NT2/D1 (cell line): ENCODE results near the gene FAM120AOS.

Experiments
- DNase-seq: peaks from one replicate; pipeline ENCODE4 v3.0.0-alpha.2; 2011; ENCODE audit warnings: low read depth, low spot score
- H3K27me3 ChIP-seq: 2 replicates; pipeline ENCODE4 v1.6.0; 2011; ENCODE audit warnings: mild to moderate bottlenecking; ENCODE audit not compliant: insufficient read length, insufficient read depth
- H3K36me3 ChIP-seq: 2 replicates; pipeline ENCODE4 v1.6.1; 2011; ENCODE audit warnings: mild to moderate bottlenecking, low read length, mixed read lengths; ENCODE audit not compliant: insufficient read depth, insufficient read length
- H3K4me1 ChIP-seq: 2 replicates; pipeline ENCODE4 v1.5.1; 2011; ENCODE audit not compliant: insufficient read depth, insufficient read length
- H3K4me3 ChIP-seq: 2 replicates; pipeline ENCODE4 v1.5.1; 2011; ENCODE audit warnings: low read depth; ENCODE audit not compliant: insufficient read length
- H3K9ac ChIP-seq: 2 replicates; pipeline ENCODE4 v1.6.0; 2011; ENCODE audit warnings: low read depth; ENCODE audit not compliant: insufficient read length
- H3K9me3 ChIP-seq: 2 replicates; pipeline ENCODE4 v1.5.1; 2011; ENCODE audit warnings: mild to moderate bottlenecking, low read length; ENCODE audit not compliant: insufficient read depth
- SUZ12 ChIP-seq: IDR thresholded peaks from 2 replicates; pipeline ENCODE4 v1.6.1; 2011; ENCODE audit not compliant: insufficient read length, insufficient read depth; ENCODE audit errors: extremely low read depth
- YY1 ChIP-seq: IDR thresholded peaks from 2 replicates; pipeline ENCODE4 v1.6.1; 2011; ENCODE audit not compliant: insufficient read length, insufficient read depth
- ZNF274 ChIP-seq: IDR thresholded peaks from 2 replicates; pipeline ENCODE4 v1.6.1; 2011; ENCODE audit warnings: mild to moderate bottlenecking, low read depth, low read length

FAM120AOS gene

GRCh38 chr9:93413530-93413929 lies 39.9 kb downstream of the FAM120AOS start:
- Histone ChIP-seq H3K4me3 (no peak overlapping the region), H3K27me3 (no peaks in the 10 kb centered on the region), H3K9me3 (peaks cover 3% of the 10 kb centered on the region; the same call in 1 of the 2 replicates), H3K4me1 (no peaks in the 10 kb centered on the region), H3K36me3 (no peaks in the 10 kb centered on the region), H3K9ac (no peak overlapping the region)
- TF ChIP-seq ZNF274 (no peak), YY1 (no peak), SUZ12 (no peak)
- DNase-seq: no peak

GRCh38 chr9:93406371-93406770 lies 47.0 kb downstream of the FAM120AOS start:
- TF ChIP-seq YY1: no peak
- no peak for TF ChIP-seq ZNF274
- TF ChIP-seq SUZ12: no peak
- no peaks in the 10 kb centered on the region for H3K9me3 ChIP-seq

GRCh38 chr9:93398471-93398870 lies 54.9 kb downstream of the FAM120AOS start:
- H3K9me3 ChIP-seq: no peaks in the 10 kb centered on the region
- TF ChIP-seq ZNF274: no peak
- no peak for TF ChIP-seq YY1
- no peak for TF ChIP-seq SUZ12
- H3K4me1 ChIP-seq: peaks cover 3% of the 10 kb centered on the region
- DNase-seq: no peak
- H3K9ac ChIP-seq: no peak overlapping the region
- no peaks in the 10 kb centered on the region for H3K27me3 ChIP-seq
- no peak overlapping the region for H3K4me3 ChIP-seq
- H3K36me3 ChIP-seq: no peaks in the 10 kb centered on the region

More at GRCh38 chr9:93406371-93406770, 47.0 kb downstream of the FAM120AOS start:
- no peak overlapping the region for H3K9ac ChIP-seq
- H3K4me1 ChIP-seq: no peaks in the 10 kb centered on the region
- H3K36me3 ChIP-seq: no peaks in the 10 kb centered on the region
- no peak for DNase-seq
- no peak overlapping the region for H3K4me3 ChIP-seq
- no peaks in the 10 kb centered on the region for H3K27me3 ChIP-seq

GRCh38 chr9:93397661-93398373 lies 55.6 kb downstream of the FAM120AOS start:
- Histone ChIP-seq H3K4me1 (peaks cover 3% of the 10 kb centered on the region), H3K36me3 (no peaks in the 10 kb centered on the region), H3K9me3 (no peaks in the 10 kb centered on the region), H3K9ac (no peak overlapping the region), H3K4me3 (no peak overlapping the region), H3K27me3 (no peaks in the 10 kb centered on the region)
- TF ChIP-seq SUZ12 (no peak), ZNF274 (no peak), YY1 (no peak)
- DNase-seq: no peak
